Astrocyte of the cerebellum (primary cell): ENCODE measurements around the gene IGF1R.

Experiments used
- DNase-seq: peaks from one replicate; pipeline ENCODE4 v3.0.0-alpha.2; 2011; ENCODE audit warnings: low read depth
- H3K4me3 ChIP-seq: 2 replicates; pipeline ENCODE4 v1.5.1; 2011; ENCODE audit warnings: mild to moderate bottlenecking, low read depth, low read length, moderate library complexity
- in situ Hi-C: cut with HindIII; loops from 2 replicates; pipeline ENCODE4 v1.10.0; 2017; ENCODE audit warnings: low sequenced_read_pairs
- TF ChIP-seq, protein P1 (sequence below): IDR thresholded peaks from 2 replicates; pipeline ENCODE4 v1.5.1; 2012; ENCODE audit warnings: low read length, low read depth, moderate library complexity, mild to moderate bottlenecking; ENCODE audit errors: missing control alignments

Gene IGF1R

DNA sequence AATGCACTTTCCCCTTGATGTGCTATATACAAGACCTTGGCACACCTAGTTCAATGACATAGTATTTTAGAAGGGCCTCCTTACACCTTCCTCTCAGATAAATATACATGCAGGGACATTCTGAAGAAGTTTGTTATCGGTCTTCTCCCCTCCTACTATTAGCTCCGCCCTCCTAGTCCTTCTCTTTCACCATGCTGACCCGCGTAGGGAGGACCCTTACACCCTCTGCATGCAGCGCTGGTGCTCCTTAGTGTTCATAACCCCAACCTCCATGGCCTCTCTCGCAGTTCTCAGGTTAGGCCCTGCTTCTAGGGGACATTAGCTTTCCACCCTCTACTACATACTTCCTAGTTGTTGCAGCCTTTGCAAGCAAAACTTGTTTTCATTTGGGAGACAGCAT, 212.8 kb downstream of the IGF1R start:
- no peak for DNase-seq
- TF ChIP-seq, protein P1, sequence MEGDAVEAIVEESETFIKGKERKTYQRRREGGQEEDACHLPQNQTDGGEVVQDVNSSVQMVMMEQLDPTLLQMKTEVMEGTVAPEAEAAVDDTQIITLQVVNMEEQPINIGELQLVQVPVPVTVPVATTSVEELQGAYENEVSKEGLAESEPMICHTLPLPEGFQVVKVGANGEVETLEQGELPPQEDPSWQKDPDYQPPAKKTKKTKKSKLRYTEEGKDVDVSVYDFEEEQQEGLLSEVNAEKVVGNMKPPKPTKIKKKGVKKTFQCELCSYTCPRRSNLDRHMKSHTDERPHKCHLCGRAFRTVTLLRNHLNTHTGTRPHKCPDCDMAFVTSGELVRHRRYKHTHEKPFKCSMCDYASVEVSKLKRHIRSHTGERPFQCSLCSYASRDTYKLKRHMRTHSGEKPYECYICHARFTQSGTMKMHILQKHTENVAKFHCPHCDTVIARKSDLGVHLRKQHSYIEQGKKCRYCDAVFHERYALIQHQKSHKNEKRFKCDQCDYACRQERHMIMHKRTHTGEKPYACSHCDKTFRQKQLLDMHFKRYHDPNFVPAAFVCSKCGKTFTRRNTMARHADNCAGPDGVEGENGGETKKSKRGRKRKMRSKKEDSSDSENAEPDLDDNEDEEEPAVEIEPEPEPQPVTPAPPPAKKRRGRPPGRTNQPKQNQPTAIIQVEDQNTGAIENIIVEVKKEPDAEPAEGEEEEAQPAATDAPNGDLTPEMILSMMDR: no peak

DNA sequence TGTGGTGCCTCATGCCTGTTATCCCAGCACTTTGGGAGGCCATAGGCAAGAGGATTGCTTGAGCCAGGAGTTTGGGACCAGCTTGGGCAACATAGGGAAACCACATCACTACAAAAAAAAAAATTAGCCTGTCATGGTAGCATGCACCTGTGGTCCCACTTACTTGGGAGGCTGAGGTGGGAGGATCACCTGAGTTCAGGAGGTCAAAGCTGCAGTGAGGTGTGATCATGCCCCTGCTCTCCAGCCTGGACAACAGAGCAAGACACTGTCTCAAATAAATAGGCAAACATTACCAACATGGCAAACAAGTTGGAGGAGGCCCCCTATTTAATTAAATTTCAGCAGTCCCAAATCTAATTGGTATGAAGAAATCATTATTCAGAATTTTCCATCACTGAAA, 215.6 kb downstream of the IGF1R start:
- no peak for DNase-seq
- in situ Hi-C loops: no loop called here
- TF ChIP-seq, protein P1: no peak
- no peak overlapping the region for H3K4me3 ChIP-seq

More for the DNA sequence above, 212.8 kb downstream of the IGF1R start:
- H3K4me3 ChIP-seq: no peak overlapping the region
- in situ Hi-C loops: no loop called here

DNA sequence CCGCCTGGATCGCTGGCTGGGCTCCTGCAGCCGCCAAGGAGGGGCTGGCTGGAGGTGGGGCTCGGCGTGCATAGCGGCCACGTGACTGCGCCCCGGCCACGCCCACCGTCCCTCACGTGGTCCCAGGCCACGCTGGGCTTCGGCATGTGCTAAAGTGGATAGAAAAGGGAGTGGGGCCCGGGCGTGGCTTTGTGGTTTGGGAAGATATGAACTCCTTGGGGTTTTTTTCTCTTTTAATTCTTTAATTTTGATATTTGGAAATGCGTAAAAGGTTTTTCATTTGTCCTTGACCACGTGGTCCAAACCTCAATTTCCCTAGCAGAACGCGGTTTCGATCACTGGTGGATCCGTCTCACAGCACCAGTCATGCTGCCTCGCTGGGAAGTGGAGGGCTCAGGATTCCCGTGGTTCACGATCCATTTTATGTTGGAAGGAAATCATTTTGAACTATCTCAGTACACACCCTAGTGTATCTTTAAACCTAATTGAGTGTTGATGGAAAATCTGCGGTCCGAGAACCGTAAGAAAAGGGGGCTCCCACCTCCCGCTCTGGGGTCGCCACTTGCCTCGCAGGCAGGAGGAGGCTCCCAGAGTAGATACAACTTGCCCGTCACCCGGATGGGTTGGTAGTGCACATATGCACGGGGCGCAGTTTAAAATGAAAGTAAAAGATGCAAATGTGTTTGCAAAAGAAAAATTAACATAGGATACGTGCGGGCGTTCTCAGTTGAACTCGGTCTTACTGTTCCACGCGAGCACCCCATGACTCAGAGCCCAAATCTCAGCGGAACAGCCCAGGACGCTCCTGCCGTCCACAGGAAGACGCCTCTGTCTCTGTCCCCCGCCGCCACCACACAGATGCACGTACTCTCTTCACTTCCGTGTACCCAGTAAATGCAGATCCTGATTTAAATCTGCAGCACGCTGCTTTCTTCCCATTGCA, 217.3 kb downstream of the IGF1R start:
- in situ Hi-C loops: no loop called here
- no peak for DNase-seq
- H3K4me3 ChIP-seq: peak overlapping the region; percentile 45
- TF ChIP-seq, protein P1: no peak

DNA sequence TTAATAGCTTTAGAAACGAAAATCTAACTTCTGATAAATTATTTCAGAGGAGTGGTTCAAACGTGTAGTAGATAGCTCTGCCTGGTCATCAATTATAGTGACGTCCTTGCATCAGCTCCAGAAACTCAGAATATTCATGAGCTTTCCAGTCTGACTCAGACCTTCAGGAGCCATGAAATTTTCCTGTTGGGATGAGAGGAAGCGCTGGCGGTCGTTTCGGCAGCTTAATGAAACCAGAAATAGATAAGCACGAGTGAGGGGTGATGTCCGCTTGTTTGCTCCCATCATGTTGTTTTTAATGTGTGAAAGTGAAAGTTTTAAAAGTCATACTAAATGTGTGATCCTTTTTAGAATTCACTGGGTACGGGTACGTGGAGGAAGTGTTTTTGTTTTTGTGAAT, 218.2 kb downstream of the IGF1R start:
- in situ Hi-C loops: no loop called here
- DNase-seq: no peak
- peak overlapping the region; percentile 45 for H3K4me3 ChIP-seq
- TF ChIP-seq, protein P1: no peak

DNA sequence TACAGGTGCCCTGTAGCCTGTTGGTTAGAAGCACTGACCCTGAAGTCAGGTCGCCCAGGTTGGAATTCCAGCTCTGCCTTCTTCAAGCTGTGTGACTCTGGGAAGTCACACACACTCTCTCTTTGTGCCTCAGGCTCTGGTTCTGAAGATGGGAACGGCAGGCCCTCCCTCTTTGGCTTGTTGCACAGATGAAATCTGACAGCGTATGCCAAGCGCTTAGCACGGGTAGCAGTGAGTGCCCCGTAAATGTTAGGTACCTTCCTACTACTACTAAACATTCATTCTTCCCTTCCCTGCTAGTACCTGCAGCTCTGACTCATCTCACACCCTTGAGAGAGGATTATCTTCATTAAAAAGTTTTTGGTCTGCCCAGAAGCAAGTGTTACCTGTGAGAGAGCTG, 220.2 kb downstream of the IGF1R start:
- TF ChIP-seq, protein P1: no peak
- H3K4me3 ChIP-seq: no peak overlapping the region
- in situ Hi-C loops: no loop called here
- no peak for DNase-seq

DNA sequence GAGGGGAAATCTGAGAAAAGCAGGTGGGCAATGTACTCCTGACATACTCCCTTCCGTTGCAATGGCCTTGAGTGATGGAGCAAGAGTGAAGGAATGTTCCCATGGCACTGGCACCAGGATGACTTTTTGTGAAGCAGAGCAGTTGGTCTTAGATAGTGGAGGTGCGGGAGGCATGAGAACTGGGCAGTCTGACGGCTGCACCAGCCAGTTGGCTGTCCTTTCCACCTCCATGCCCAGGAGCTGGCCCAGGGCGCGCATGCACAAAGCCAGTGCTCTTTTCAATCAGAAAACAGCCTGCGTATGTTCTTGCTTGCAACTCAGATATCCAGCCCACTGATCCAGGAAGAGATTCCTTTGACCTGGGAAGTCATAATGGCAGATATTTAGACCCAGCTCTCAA, 222.4 kb downstream of the IGF1R start:
- DNase-seq: no peak
- in situ Hi-C loops: no loop called here
- H3K4me3 ChIP-seq: no peak overlapping the region
- TF ChIP-seq, protein P1: no peak
